GM12878 (cell line): ENCODE data around the gene CAMTA1. TPM values are rescaled to one million over a fixed set of nuclear protein-coding genes. Genes with fewer than 3 reads are reported as not detected.

Experiments used
- ATAC-seq: fragments of 200-7000 bp; cut with Tn5 transposase; 3 replicates; pipeline ENCODE4 v1.9.1; 2020; ENCODE audit warnings: mild to moderate bottlenecking, moderate library complexity
- BruUV-seq: library from RNA; stranded (reverse); fragments of 400-500 nt; replicated peaks from 2 replicates; lab custom pipeline; 2021; lab: Mats Ljungman, UMichigan
- CTCF ChIA-PET: fragments of 300-600 bp; sonication (Branson Sonifier 250); formaldehyde crosslinking; extraction: SDS; loops from one replicate; lab custom pipeline; 2021; ENCODE audit warnings: inconsistent platforms; lab: Yijun Ruan, JAX
- POLR2A ChIA-PET: fragments of 350-600 bp; formaldehyde crosslinking; extraction: SDS; loops from one replicate; lab custom pipeline; 2021; ENCODE audit warnings: inconsistent platforms; lab: Charles Lee
- RAD21 ChIA-PET: fragments of 300-600 bp; sonication (Branson Sonifier 250); formaldehyde crosslinking; loops from one replicate; lab custom pipeline; 2023; ENCODE audit warnings: antibody characterized with exemption; ENCODE audit not compliant: unreplicated experiment; lab: Charles Lee
- SMC1A ChIA-PET: fragments of 300-600 bp; sonication (Branson Sonifier 250); formaldehyde crosslinking; loops from one replicate; lab custom pipeline; 2023; ENCODE audit not compliant: unreplicated experiment, uncharacterized antibody; lab: Charles Lee
- DNase-seq: peaks from one replicate; pipeline ENCODE4 v3.0.0-alpha.2; 2011; ENCODE audit warnings: low read depth, low spot score
- FAIRE-seq: peaks from 3 replicates; lab custom pipeline; 2011; peaks lifted over from hg19 to GRCh38; lab: Jason Lieb, UNC
- H2AFZ ChIP-seq: 2 replicates; pipeline ENCODE4 v1.6.0; 2011; ENCODE audit warnings: low read depth, low read length, control low read depth; ENCODE audit not compliant: control insufficient read depth
- H3K27ac ChIP-seq: 2 replicates; pipeline ENCODE4 v1.5.1; 2011; ENCODE audit warnings: control low read depth; ENCODE audit not compliant: control insufficient read depth, insufficient read depth
- H3K27me3 ChIP-seq, 2 experiments: replicated peaks in 1 of 2; 2 replicates each; pipeline versions ENCODE4 v1.6.0 to v1.6.1; 2011; ENCODE audit warnings: low read length in 1 of 2; ENCODE audit not compliant: control insufficient read depth in 2 of 2, insufficient read depth in 2 of 2
- H3K36me3 ChIP-seq, 2 experiments: 2 replicates each; pipeline ENCODE4 v1.5.1; 2011; ENCODE audit warnings: low read length in 1 of 2; ENCODE audit not compliant: control insufficient read depth in 2 of 2, insufficient read depth in 2 of 2
- H3K4me1 ChIP-seq: 2 replicates; pipeline ENCODE4 v1.6.1; 2011; ENCODE audit warnings: mild to moderate bottlenecking, low read length, moderate library complexity, mixed read lengths; ENCODE audit not compliant: control insufficient read depth, insufficient read depth
- H3K4me2 ChIP-seq: 2 replicates; pipeline ENCODE4 v1.6.0; 2011; ENCODE audit warnings: control low read depth; ENCODE audit not compliant: control insufficient read depth, insufficient read depth
- H3K4me3 ChIP-seq: fragments of 200-600 bp; sonication (generic); 2 replicates; pipeline ENCODE4 v1.5.1; 2016
- H3K79me2 ChIP-seq: 2 replicates; pipeline ENCODE4 v1.6.0; 2011; ENCODE audit warnings: low read length; ENCODE audit not compliant: control insufficient read depth, insufficient read depth
- H3K9ac ChIP-seq: 2 replicates; pipeline ENCODE4 v1.8.0; 2011; ENCODE audit warnings: low read length, control low read depth, mixed read lengths; ENCODE audit not compliant: control insufficient read depth, insufficient read depth
- H3K9me3 ChIP-seq: replicated peaks from 3 replicates; pipeline ENCODE4 v1.5.1; 2011; ENCODE audit warnings: mild to moderate bottlenecking, low read length; ENCODE audit not compliant: control insufficient read depth, insufficient read depth
- H4K20me1 ChIP-seq: 2 replicates; pipeline ENCODE4 v1.6.0; 2011; ENCODE audit not compliant: control insufficient read depth, insufficient read depth
- CEBPB ChIP-seq, 2 experiments: fragments of 150-350 bp in 1 of 2; IDR thresholded peaks; 2 replicates each; pipeline ENCODE4 v1.6.1; 2012 to 2014; ENCODE audit warnings: low read depth in 2 of 2, low read length in 2 of 2, borderline replicate concordance in 1 of 2, inconsistent platforms in 1 of 2
- CEBPZ ChIP-seq: fragments of 150-350 bp; IDR thresholded peaks from 2 replicates; pipeline ENCODE4 v1.6.1; 2016; ENCODE audit warnings: low read depth, low read length
- JUNB ChIP-seq: IDR thresholded peaks from 2 replicates; pipeline ENCODE4 v1.6.1; 2016; ENCODE audit warnings: antibody characterized with exemption, mild to moderate bottlenecking
- MEF2B ChIP-seq: fragments of 450-650 bp; IDR thresholded peaks from 2 replicates; pipeline ENCODE4 v1.6.1; 2018; ENCODE audit warnings: mild to moderate bottlenecking, moderate library complexity; ENCODE audit not compliant: partially characterized antibody, poor library complexity, severe bottlenecking
- PML ChIP-seq: IDR thresholded peaks from 2 replicates; pipeline ENCODE4 v1.6.1; 2012; ENCODE audit warnings: low read length, inconsistent platforms
- RCOR1 ChIP-seq: conservative IDR thresholded peaks from 2 replicates; pipeline ENCODE4 v1.6.1; 2012; ENCODE audit warnings: low read depth, low read length, improper control_type of control experiment
- ZSCAN29 ChIP-seq: fragments of 450-650 bp; IDR thresholded peaks from 2 replicates; pipeline ENCODE4 v1.6.1; 2017; ENCODE audit warnings: mild to moderate bottlenecking, moderate library complexity
- WGBS: methylation state at CpG from one replicate; pipeline ENCODE4 v1.1.6; 2016; ENCODE audit warnings: low lambda C conversion rate; ENCODE audit not compliant: insufficient replicate concordance, insufficient coverage; ENCODE audit errors: missing lambda C conversion rate; 5-methylcytosine and 5-hydroxymethylcytosine counted together
- in situ Hi-C: fragments of 300-500 bp; cut with MboI; formaldehyde crosslinking; loops from 9 replicates; pipeline ENCODE4 v1.14.3; 2018; ENCODE audit warnings: mixed read lengths
- intact Hi-C: fragments of 100-400 bp; cut with micrococcal nuclease; formaldehyde crosslinking; loops from one replicate; pipeline ENCODE4 v1.14.2; 2022; ENCODE audit not compliant: unreplicated experiment
- polyA plus RNA-seq, 11 experiments: library from polyadenylated mRNA; depleted of rRNA in 4 of 11; unstranded in 6 of 11; stranded (reverse) in 5 of 11; fragments of >200 nt; fragmentation: Nextera tagmentation in 4 of 11; fragmentation: Illumina TruSeq in 1 of 11; extraction: Ambion mirVana in 4 of 11; extraction: Trizol in 1 of 11; gene quantifications; 1 replicate in 1 of 11; 2 replicates in 10 of 11; pipeline versions ENCODE4 v1.2.1 to v1.2.3, GENCODE V29; 2011 to 2016; ENCODE audit warnings: inconsistent platforms in 2 of 11, missing spikeins in 2 of 11, low read depth in 1 of 11
- total RNA-seq, 4 experiments: library from RNA; depleted of rRNA in 3 of 4; stranded (reverse); fragments of >200 nt in 3 of 4; fragmentation: Illumina TruSeq in 1 of 4; extraction: Trizol in 1 of 4; gene quantifications; 2 replicates each; pipeline versions ENCODE4 v1.2.1 to v1.2.3, GENCODE V29; 2013 to 2021

Gene CAMTA1
- total and polyA plus RNA-seq, 10 of the 15 experiments (the other 5 are each of a cell fraction or from before 2014, with no cell fraction given): 37.7 to 148 (median 76.4) TPM

GRCh38 chr1:7293702-7294629 lies 508.7 kb downstream of the CAMTA1 start (continued):
- TF ChIP-seq CEBPZ (no peak), PML (no peak), JUNB (no peak), MEF2B (no peak), CEBPB (IDR thresholded peaks at IDR 0.05; ENCODE audit: borderline replicate concordance in 1 of 2, low read depth in 2 of 2, low read length in 2 of 2) (no peak), ZSCAN29 (no peak)

GRCh38 chr1:7294636-7295035 lies 509.4 kb downstream of the CAMTA1 start:
- Histone ChIP-seq H3K79me2 (no peaks in the 10 kb centered on the region), H3K4me3 (no peak overlapping the region), H2AFZ (no peak overlapping the region), H3K9ac (no peak overlapping the region), H3K9me3 (no peaks in the 10 kb centered on the region; the same call in 2 of the 3 replicates), H3K27me3 (peaks cover 2% of the 10 kb centered on the region in 2 experiments; a peak in 2 of 4 replicates), H3K36me3 (no peaks in the 10 kb centered on the region), H3K27ac (no peak overlapping the region), H3K4me1 (no peaks in the 10 kb centered on the region), H3K4me2 (no peak overlapping the region), H4K20me1 (no peaks in the 10 kb centered on the region)
- DNase-seq (no peak), FAIRE-seq (no peak), ATAC-seq (no peak)
- SMC1A ChIA-PET: interaction anchor here (0.6 kb wide), 1 partner anchor 300 kb away, joined by 3 read pairs; no protein-coding TSS in a partner anchor
- no TSS peak for BruUV-seq
- WGBS: 17% methylated on average over 7 of the region's 7 CpGs
- POLR2A ChIA-PET: no interaction called here
- intact Hi-C loops: no loop called here
- TF ChIP-seq RCOR1 (no peak), MEF2B (no peak)
- CTCF ChIA-PET: no interaction called here
- in situ Hi-C loops: no loop called here
- RAD21 ChIA-PET: no interaction called here
